Choroid plexus epithelial cell (primary cell): ENCODE measurements around the gene CIT.
"Not testable (repeated sequence)": the region's sequence is repeated elsewhere in the genome, so short reads cannot be mapped to it uniquely, and the experiment has no call there.

Experiments
- DNase-seq: peaks from one replicate; pipeline ENCODE4 v3.0.0-alpha.2; 2010; ENCODE audit warnings: low read depth
- H3K4me3 ChIP-seq: 2 replicates; pipeline ENCODE4 v1.5.1; 2011; ENCODE audit warnings: low read depth, mild to moderate bottlenecking, control low read depth, low read length, moderate library complexity
- CTCF ChIP-seq: conservative IDR thresholded peaks from 2 replicates; pipeline ENCODE4 v1.5.1; 2011; ENCODE audit warnings: low read depth, mild to moderate bottlenecking, control low read depth, inconsistent platforms, low read length, moderate library complexity

The CIT gene

GRCh38 chr12:119664642-119665041, 212.5 kb downstream of the CIT start:
- no peak for TF ChIP-seq CTCF
- no peak overlapping the region for H3K4me3 ChIP-seq
- DNase-seq, result no peak

GRCh38 chr12:119661882-119662281, 215.2 kb downstream of the CIT start:
- DNase-seq, result no peak
- H3K4me3 ChIP-seq, result no peak overlapping the region
- TF ChIP-seq CTCF, result no peak

- TF ChIP-seq CTCF, result no peak
- no peak overlapping the region for H3K4me3 ChIP-seq
- no peak for DNase-seq
These were observed 217.0 kb downstream of the CIT start for GRCh38 chr12:119660076-119660475.

GRCh38 chr12:119659289-119659897, 217.7 kb downstream of the CIT start:
- DNase-seq, result peak; percentile 48
- no peak overlapping the region for H3K4me3 ChIP-seq
- peak; percentile 91 for TF ChIP-seq CTCF

GRCh38 chr12:119658166-119658565, 219.0 kb downstream of the CIT start:
- not testable (repeated sequence) for H3K4me3 ChIP-seq, DNase-seq
- TF ChIP-seq CTCF, result peak; percentile 6

- DNase-seq, H3K4me3 ChIP-seq: not testable (repeated sequence)
These were observed 220.1 kb downstream of the CIT start for GRCh38 chr12:119657001-119657400.

GRCh38 chr12:119652665-119653064, 224.5 kb downstream of the CIT start:
- DNase-seq, result no peak
- TF ChIP-seq CTCF, result no peak
- H3K4me3 ChIP-seq, result no peak overlapping the region
